IMR-90 (cell line): Measurements from ENCODE around the gene LRPAP1. TPM values are rescaled to one million over a fixed set of nuclear protein-coding genes. Genes with fewer than 3 reads are reported as not detected.

Experiments
- ATAC-seq: fragments of 200-7000 bp; cut with Tn5 transposase; 2 replicates; pipeline ENCODE4 v1.9.1; 2020; ENCODE audit warnings: low read depth, mild to moderate bottlenecking, moderate library complexity
- BruUV-seq: library from RNA; stranded (reverse); fragments of 400-500 nt; replicated peaks from 2 replicates; lab custom pipeline; 2021; lab: Mats Ljungman, UMichigan
- CTCF ChIA-PET: fragments of 300-600 bp; formaldehyde crosslinking; extraction: SDS; loops from one replicate; lab custom pipeline; 2021; ENCODE audit warnings: antibody characterized with exemption; lab: Yijun Ruan, JAX
- POLR2A ChIA-PET: fragments of 300-600 bp; sonication (Branson Sonifier 250); formaldehyde crosslinking; loops from one replicate; lab custom pipeline; 2022; ENCODE audit warnings: antibody characterized with exemption; ENCODE audit not compliant: unreplicated experiment; lab: Charles Lee
- DNase-seq: peaks from one replicate; pipeline ENCODE4 v3.0.0; 2013
- H2AFZ ChIP-seq: replicated peaks from 2 replicates; pipeline ENCODE3; 2013; ENCODE audit warnings: low read length, mild to moderate bottlenecking; ENCODE audit not compliant: poor library complexity
- H2AK5ac ChIP-seq: 2 replicates; pipeline ENCODE4 v1.6.1; 2013; ENCODE audit warnings: low read depth, low read length, inconsistent platforms
- H2AK9ac ChIP-seq: replicated peaks from 2 replicates; pipeline ENCODE3; 2013; ENCODE audit warnings: mild to moderate bottlenecking, low read depth, low read length, moderate library complexity; ENCODE audit not compliant: poor library complexity
- H2BK120ac ChIP-seq: 2 replicates; pipeline ENCODE4 v1.6.1; 2013; ENCODE audit warnings: low read depth, low read length, inconsistent platforms
- H2BK15ac ChIP-seq: 3 replicates; pipeline ENCODE4 v1.6.1; 2013; ENCODE audit warnings: low read depth, low read length, inconsistent platforms
- H2BK20ac ChIP-seq: 2 replicates; pipeline ENCODE4 v1.6.1; 2013; ENCODE audit warnings: low read depth, mild to moderate bottlenecking, inconsistent platforms, low read length, moderate library complexity
- H2BK5ac ChIP-seq: 2 replicates; pipeline ENCODE4 v1.6.1; 2013; ENCODE audit warnings: mild to moderate bottlenecking, low read depth, low read length, inconsistent platforms; ENCODE audit not compliant: poor library complexity, severe bottlenecking
- H3K14ac ChIP-seq: replicated peaks from 2 replicates; pipeline ENCODE4 v1.6.1; 2013; ENCODE audit warnings: low read depth, low read length, inconsistent platforms
- H3K18ac ChIP-seq: 2 replicates; pipeline ENCODE4 v1.6.1; 2013; ENCODE audit warnings: low read depth, low read length, control low read depth
- H3K23ac ChIP-seq: 2 replicates; pipeline ENCODE4 v1.6.1; 2013; ENCODE audit warnings: low read depth, low read length, inconsistent platforms
- H3K27ac ChIP-seq: 2 replicates; pipeline ENCODE4 v1.5.1; 2013; ENCODE audit warnings: mild to moderate bottlenecking, control low read depth, low read length; ENCODE audit not compliant: insufficient read depth
- H3K27me3 ChIP-seq: 2 replicates; pipeline ENCODE4 v1.6.1; 2013; ENCODE audit warnings: low read length; ENCODE audit not compliant: control insufficient read depth, insufficient read depth
- H3K36me3 ChIP-seq: 2 replicates; pipeline ENCODE4 v1.6.1; 2013; ENCODE audit warnings: low read length, mixed read lengths; ENCODE audit not compliant: control insufficient read depth, insufficient read depth
- H3K4ac ChIP-seq: 2 replicates; pipeline ENCODE4 v1.6.1; 2013; ENCODE audit warnings: low read depth, low read length, inconsistent platforms
- H3K4me1 ChIP-seq: 2 replicates; pipeline ENCODE4 v1.6.1; 2013; ENCODE audit warnings: low read length, mixed read lengths; ENCODE audit not compliant: control insufficient read depth, insufficient read depth
- H3K4me2 ChIP-seq: 2 replicates; pipeline ENCODE4 v1.6.1; 2013; ENCODE audit warnings: low read depth, mild to moderate bottlenecking, control low read depth, low read length, moderate library complexity
- H3K4me3 ChIP-seq: 2 replicates; pipeline ENCODE4 v1.5.1; 2013; ENCODE audit warnings: low read depth, mild to moderate bottlenecking, control low read depth, low read length, moderate library complexity; ENCODE audit not compliant: insufficient read depth
- H3K56ac ChIP-seq: 2 replicates; pipeline ENCODE4 v1.6.1; 2013; ENCODE audit warnings: low read length, inconsistent platforms; ENCODE audit not compliant: insufficient read depth; ENCODE audit errors: extremely low read depth
- H3K79me1 ChIP-seq, 2 experiments: 2 replicates each; pipeline ENCODE4 v1.6.1; 2013; ENCODE audit warnings: low read length in 2 of 2, inconsistent platforms in 1 of 2, low read depth in 1 of 2
- H3K9ac ChIP-seq: 2 replicates; pipeline ENCODE4 v1.6.1; 2013; ENCODE audit warnings: low read depth, low read length, control low read depth
- H3K9me1 ChIP-seq: 2 replicates; pipeline ENCODE4 v1.6.1; 2013; ENCODE audit warnings: low read length, inconsistent platforms; ENCODE audit not compliant: insufficient read depth
- H3K9me3 ChIP-seq: 2 replicates; pipeline ENCODE4 v1.6.1; 2013; ENCODE audit warnings: low read length; ENCODE audit not compliant: control insufficient read depth, insufficient read depth
- H4K20me1 ChIP-seq: 2 replicates; pipeline ENCODE4 v1.6.1; 2013; ENCODE audit warnings: low read length, inconsistent platforms; ENCODE audit not compliant: insufficient read depth
- H4K5ac ChIP-seq: 2 replicates; pipeline ENCODE4 v1.6.1; 2013; ENCODE audit warnings: mild to moderate bottlenecking, low read depth, low read length, control low read depth
- H4K8ac ChIP-seq, 2 experiments: 2 replicates each; pipeline ENCODE4 v1.6.1; 2013; ENCODE audit warnings: low read depth in 2 of 2, low read length in 2 of 2, control low read depth in 1 of 2, inconsistent platforms in 1 of 2
- H4K91ac ChIP-seq: 2 replicates; pipeline ENCODE4 v1.6.1; 2013; ENCODE audit warnings: low read depth, low read length, inconsistent platforms; ENCODE audit not compliant: insufficient read depth
- BHLHE40 ChIP-seq: fragments of 150-350 bp; IDR thresholded peaks from 2 replicates; pipeline ENCODE4 v1.6.1; 2016; ENCODE audit warnings: mild to moderate bottlenecking, low read depth, low read length
- FOS ChIP-seq: fragments of 150-350 bp; IDR thresholded peaks from 2 replicates; pipeline ENCODE4 v1.6.1; 2016; ENCODE audit warnings: low read depth, low read length
- MAFK ChIP-seq: IDR thresholded peaks from 2 replicates; pipeline ENCODE4 v1.6.1; 2012; ENCODE audit warnings: low read depth, low read length, improper control_type of control experiment
- MAZ ChIP-seq: IDR thresholded peaks from 2 replicates; pipeline ENCODE4 v1.6.1; 2012; ENCODE audit warnings: low read depth, mild to moderate bottlenecking, low read length, improper control_type of control experiment, moderate library complexity, borderline replicate concordance
- NFE2L2 ChIP-seq: fragments of 150-350 bp; IDR thresholded peaks from 2 replicates; pipeline ENCODE4 v1.6.1; 2016; ENCODE audit warnings: low read depth, mild to moderate bottlenecking, low read length
- WGBS, 2 experiments: methylation state at CpG; one replicate each; pipeline versions ENCODE4 v1.1.5 to v1.1.7; 2013; ENCODE audit warnings: missing lambda C conversion rate in 2 of 2; ENCODE audit not compliant: insufficient read length in 1 of 2; ENCODE audit errors: extremely low coverage in 2 of 2; 5-methylcytosine and 5-hydroxymethylcytosine counted together
- dilution Hi-C: fragments of 300-500 bp; cut with HindIII; formaldehyde crosslinking; loops from one replicate; pipeline ENCODE4 v1.14.3; 2018; ENCODE audit warnings: low sequenced_read_pairs; ENCODE audit not compliant: unreplicated experiment
- in situ Hi-C: fragments of 300-500 bp; cut with MboI; formaldehyde crosslinking; loops from 3 replicates; pipeline ENCODE4 v1.14.3; 2019; ENCODE audit warnings: low sequenced_read_pairs, inconsistent platforms, mixed read lengths
- intact Hi-C: fragments of 100-400 bp; cut with micrococcal nuclease; formaldehyde crosslinking; loops from 2 replicates; pipeline ENCODE4 v1.10.0; 2022
- polyA plus RNA-seq, 3 experiments: library from polyadenylated mRNA; depleted of rRNA; stranded (reverse); fragments of >200 nt; gene quantifications; 2 replicates each; pipeline ENCODE4 v1.2.3, GENCODE V29; 2012; ENCODE audit warnings: low replicate concordance in 1 of 3
- total RNA-seq: library from RNA; depleted of rRNA; stranded (reverse); fragments of >200 nt; gene quantifications from 2 replicates; pipeline ENCODE4 v1.2.3, GENCODE V29; 2012

LRPAP1 gene
- total and polyA plus RNA-seq, 2 of the 4 experiments (the other 2 are of a cell fraction) = 135 to 175 TPM

DNA sequence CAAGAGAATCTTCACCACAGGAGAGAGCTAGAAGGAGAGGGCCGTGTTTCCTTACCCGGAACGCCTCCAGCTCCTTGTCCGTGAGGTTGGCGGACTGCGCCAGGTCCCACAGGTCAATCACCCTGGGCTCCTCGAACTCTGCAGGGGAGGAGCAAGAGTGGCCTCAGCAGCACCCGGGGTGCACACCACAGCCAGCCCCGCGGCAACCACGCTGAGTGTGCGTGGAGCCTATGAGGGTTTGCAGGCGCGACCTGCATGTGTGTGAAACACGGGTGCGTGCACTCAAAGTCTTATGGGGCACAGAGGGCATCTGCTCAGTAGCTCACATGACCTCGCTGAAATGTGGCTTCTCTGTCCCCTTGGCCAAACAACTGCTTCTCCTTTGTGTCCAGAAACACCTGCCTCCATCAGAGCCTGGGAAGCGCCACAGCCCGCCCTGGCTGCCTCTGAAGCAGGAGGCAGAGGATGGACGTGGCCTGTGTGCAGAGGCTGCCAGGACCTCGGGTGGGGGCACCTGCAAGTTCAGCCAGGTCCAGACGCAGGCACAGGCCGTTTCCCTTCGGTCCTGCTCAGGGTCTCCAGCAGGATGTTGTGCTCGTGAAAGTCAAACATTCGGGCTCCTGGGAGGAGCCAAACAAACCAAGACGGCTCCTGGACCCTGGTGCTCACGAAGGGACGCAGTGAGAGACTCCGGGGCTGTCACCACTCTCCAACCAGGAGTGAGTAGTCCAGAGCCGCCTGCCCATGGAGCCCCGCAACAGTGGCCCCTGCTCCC lies 16.0 kb downstream of the LRPAP1 start:
- TF ChIP-seq MAZ (no peak), MAFK (no peak), NFE2L2 (no peak), FOS (no peak), BHLHE40 (no peak)
- whole genome bisulfite sequencing, 2 experiments = 95% methylated on average over 22 of the region's 32 CpGs; no CpG with 5 or more reads in 1 of the 2 experiments
- no peak for ATAC-seq
- Histone ChIP-seq H3K23ac (no peak overlapping the region), H3K9me1 (no peaks in the 10 kb centered on the region), H2AK5ac (no peak overlapping the region), H3K9me3 (no peaks in the 10 kb centered on the region), H3K27me3 (no peaks in the 10 kb centered on the region), H4K8ac (no peak overlapping the region), H2AFZ (no peak overlapping the region), H3K27ac (no peak overlapping the region), H2BK20ac (no peak overlapping the region), H3K36me3 (peaks cover 69% of the 10 kb centered on the region), H2AK9ac (no peak overlapping the region), H2BK120ac (no peak overlapping the region), H3K56ac (no peak overlapping the region), H3K79me1 (no peaks in the 10 kb centered on the region), H3K4me2 (no peak overlapping the region), H3K4me1 (no peaks in the 10 kb centered on the region), H4K91ac (no peak overlapping the region), H3K18ac (no peak overlapping the region), H3K4ac (no peak overlapping the region), H2BK15ac (no peak overlapping the region), H2BK5ac (no peak overlapping the region), H4K5ac (no peak overlapping the region), H3K4me3 (no peak overlapping the region), H3K14ac (no peak overlapping the region), H3K9ac (no peak overlapping the region), H4K20me1 (peaks cover 8% of the 10 kb centered on the region; the same call in 1 of the 2 replicates)
- intact Hi-C loops = no loop called here
- DNase-seq = no peak
- no TSS peak for BruUV-seq
- in situ Hi-C loops = no loop called here
- CTCF ChIA-PET = no interaction called here
- POLR2A ChIA-PET = no interaction called here
- dilution Hi-C loops = no loop called here
